Measurements from ENCODE around the gene NCR3LG1.

GRCh38 chr11:17393472-17393871, 41.9 kb downstream of the NCR3LG1 start:
- TF ChIP-seq ZFP3 (CRISPR knock-in tag; IDR thresholded peaks at IDR 0.05): no peak
- TF ChIP-seq TCF4 (CRISPR knock-in tag; IDR thresholded peaks at IDR 0.05; ENCODE audit: borderline replicate concordance): no peak
- TF ChIP-seq BACH2 (CRISPR knock-in tag; IDR thresholded peaks at IDR 0.05; ENCODE audit: borderline replicate concordance): no peak
- no peak for TF ChIP-seq PATZ1 (CRISPR knock-in tag; IDR thresholded peaks at IDR 0.05; ENCODE audit: borderline replicate concordance)
- TF ChIP-seq ZNF8 (CRISPR knock-in tag; IDR thresholded peaks at IDR 0.05): no peak
- TF ChIP-seq POU6F1 (CRISPR knock-in tag; IDR thresholded peaks at IDR 0.05; ENCODE audit: borderline replicate concordance, low read depth): no peak
- no peak for TF ChIP-seq TOX (CRISPR knock-in tag; IDR thresholded peaks at IDR 0.05; ENCODE audit: borderline replicate concordance)
